GM21515 (cell line): ENCODE measurements around the gene PEAR1.

ENCODE experiments used
- ATAC-seq: cut with Tn5 transposase; IDR thresholded peaks from one replicate; pipeline ENCODE4 v1.9.1; 2021; ENCODE audit not compliant: unreplicated experiment

Gene PEAR1

GRCh38 chr1:156935505-156936128, 42.1 kb downstream of the PEAR1 start:
- no peak for ATAC-seq

GRCh38 chr1:156936191-156936590, 42.7 kb downstream of the PEAR1 start:
- no peak for ATAC-seq

- no peak for ATAC-seq
Observed at GRCh38 chr1:156936721-156937220, 43.3 kb downstream of the PEAR1 start.

- no peak for ATAC-seq
Observed at GRCh38 chr1:156937883-156938282, 44.4 kb downstream of the PEAR1 start.

- ATAC-seq: no peak
Observed at GRCh38 chr1:156938813-156939212, 45.3 kb downstream of the PEAR1 start.

- no peak for ATAC-seq
Observed at GRCh38 chr1:156939786-156940334, 46.3 kb downstream of the PEAR1 start.

- no peak for ATAC-seq
Observed at GRCh38 chr1:156941675-156942074, 48.2 kb downstream of the PEAR1 start.

GRCh38 chr1:156942176-156942575, 48.7 kb downstream of the PEAR1 start:
- no peak for ATAC-seq

- ATAC-seq: no peak
Observed at GRCh38 chr1:156942576-156942975, 49.1 kb downstream of the PEAR1 start.

- ATAC-seq: no peak
Observed at GRCh38 chr1:156943756-156944155, 50.2 kb downstream of the PEAR1 start.

GRCh38 chr1:156944268-156944667, 50.8 kb downstream of the PEAR1 start:
- ATAC-seq: no peak

GRCh38 chr1:156944848-156945247, 51.3 kb downstream of the PEAR1 start:
- no peak for ATAC-seq

GRCh38 chr1:156945881-156946661, 52.6 kb downstream of the PEAR1 start:
- ATAC-seq: no peak

- ATAC-seq: no peak
Observed at GRCh38 chr1:156947127-156947526, 53.6 kb downstream of the PEAR1 start.

- no peak for ATAC-seq
Observed at GRCh38 chr1:156947818-156948525, 54.5 kb downstream of the PEAR1 start.

GRCh38 chr1:156948708-156949107, 55.2 kb downstream of the PEAR1 start:
- ATAC-seq: no peak

GRCh38 chr1:156949127-156949526, 55.6 kb downstream of the PEAR1 start:
- no peak for ATAC-seq

GRCh38 chr1:156951371-156951770, 57.9 kb downstream of the PEAR1 start:
- no peak for ATAC-seq

- ATAC-seq: no peak
Observed at GRCh38 chr1:156953571-156953970, 60.1 kb downstream of the PEAR1 start.

- no peak for ATAC-seq
Observed at GRCh38 chr1:156956333-156956732, 62.8 kb downstream of the PEAR1 start.

GRCh38 chr1:156957634-156958033, 64.1 kb downstream of the PEAR1 start:
- ATAC-seq: no peak
